Spleen (tissue), 11 donors: ENCODE results near the gene KIF7. TPM values are rescaled to one million over a fixed set of nuclear protein-coding genes. Genes with fewer than 3 reads are reported as not detected.

Experiments
- DNase-seq: peaks from one replicate; pipeline ENCODE4 v3.0.0-alpha.2; 2020
- H3K27ac ChIP-seq, 8 donors: fragments of 200-600 bp; sonication (generic) in 7 of 8; 1 replicate in 4 of 8; 2 replicates in 4 of 8; pipeline versions ENCODE4 v1.5.0 to v1.8.0; 2016 to 2021; ENCODE audit warnings: inconsistent platforms in 4 of 8, mild to moderate bottlenecking in 4 of 8, moderate library complexity in 1 of 8
- H3K27me3 ChIP-seq, 7 donors: fragments of 200-600 bp; sonication (generic) in 6 of 7; replicated peaks in 1 of 7; 1 replicate in 4 of 7; 2 replicates in 3 of 7; pipeline versions ENCODE4 v1.5.0 to v1.8.0; 2016 to 2021; ENCODE audit warnings: inconsistent platforms in 3 of 7, mild to moderate bottlenecking in 1 of 7
- H3K36me3 ChIP-seq, 6 donors: fragments of 200-600 bp; sonication (generic) in 5 of 6; 1 replicate in 4 of 6; 2 replicates in 2 of 6; pipeline versions ENCODE4 v1.5.0 to v1.8.0; 2016 to 2021; ENCODE audit warnings: inconsistent platforms in 2 of 6
- H3K4me1 ChIP-seq, 6 donors: fragments of 200-600 bp; sonication (generic) in 5 of 6; 1 replicate in 3 of 6; 2 replicates in 3 of 6; pipeline versions ENCODE4 v1.5.0 to v1.8.0; 2016 to 2021; ENCODE audit warnings: inconsistent platforms in 3 of 6
- H3K4me3 ChIP-seq, 8 donors: fragments of 200-600 bp; sonication (generic) in 7 of 8; 1 replicate in 4 of 8; 2 replicates in 4 of 8; pipeline versions ENCODE4 v1.5.0 to v1.8.0; 2016 to 2021; ENCODE audit warnings: inconsistent platforms in 4 of 8, mild to moderate bottlenecking in 4 of 8, moderate library complexity in 2 of 8
- H3K9me3 ChIP-seq, 8 donors: fragments of 200-600 bp; sonication (generic) in 7 of 8; 1 replicate in 4 of 8; 2 replicates in 4 of 8; pipeline versions ENCODE4 v1.5.0 to v1.8.0; 2016 to 2021; ENCODE audit warnings: inconsistent platforms in 4 of 8
- POLR2A ChIP-seq, 3 donors: fragments of 450-650 bp; IDR thresholded peaks; one replicate each; pipeline ENCODE4 v1.5.1; 2017; ENCODE audit warnings: antibody characterized with exemption in 3 of 3, mild to moderate bottlenecking in 1 of 3
- POLR2AphosphoS5 ChIP-seq, 3 donors: sonication (generic); formaldehyde crosslinking; IDR thresholded peaks; one replicate each; pipeline ENCODE4 v1.5.1; 2017; ENCODE audit warnings: antibody characterized with exemption in 3 of 3
- WGBS, 5 donors: extraction: QIAGEN DNeasy Blood & Tissue Kit in 3 of 5; methylation state at CpG; one replicate each; pipeline versions ENCODE4 v1.1.5 to v1.1.7; 2013 to 2018; 5-methylcytosine and 5-hydroxymethylcytosine counted together
- intact Hi-C: fragments of 100-400 bp; cut with DNase I; formaldehyde crosslinking; loops from one replicate; pipeline ENCODE4 v1.15.0; 2023; ENCODE audit warnings: low total_unique reads
- polyA plus RNA-seq, 3 donors: library from polyadenylated mRNA; stranded (reverse); fragments of 200-250 nt; gene quantifications; one replicate each; pipeline ENCODE4 v1.2.1, GENCODE V29; 2013
- total RNA-seq, 7 donors: library from RNA; depleted of rRNA in 3 of 7; stranded (reverse); fragments of >200 nt in 3 of 7; fragmentation: NEBNext Ultra II Directional in 4 of 7; extraction: Animal tissue kit (Norgen Biotek cat#: 25700) in 4 of 7; gene quantifications; one replicate each; pipeline versions ENCODE4 v1.1.0 to v1.2.1, GENCODE V29; 2016 to 2021
- TF ChIP-seq, protein P1 (sequence below), 11 experiments: fragments of 200-600 bp in 7 of 11; fragments of 450-650 bp in 4 of 11; sonication (generic) in 4 of 11; IDR thresholded peaks in 8 of 11; conservative IDR thresholded peaks in 3 of 11; 1 replicate in 7 of 11; 2 replicates in 4 of 11; pipeline versions ENCODE4 v1.4.0 to v1.8.0; 2016 to 2021; ENCODE audit warnings: antibody characterized with exemption in 11 of 11, inconsistent platforms in 4 of 11, mild to moderate bottlenecking in 1 of 11
- donor health status: healthy with polysubstance abuse.
- donor health status: DM: no; HTN: no; CAD: no; lungs with moderate emphysema.
- donor health status: DM: no; HTN: no; CAD: no.
- donor health status: Bipolar disorder and iron deficiency.
- donor health status: healthy.
- donor health status: DM: no; HTN: no; CAD: no.
- donor health status: DM: yes; HTN: yes; CAD: no.

The KIF7 gene
- total and polyA plus RNA-seq, 10 donors, result 1.1 to 3.9 (median 2.3) TPM

DNA sequence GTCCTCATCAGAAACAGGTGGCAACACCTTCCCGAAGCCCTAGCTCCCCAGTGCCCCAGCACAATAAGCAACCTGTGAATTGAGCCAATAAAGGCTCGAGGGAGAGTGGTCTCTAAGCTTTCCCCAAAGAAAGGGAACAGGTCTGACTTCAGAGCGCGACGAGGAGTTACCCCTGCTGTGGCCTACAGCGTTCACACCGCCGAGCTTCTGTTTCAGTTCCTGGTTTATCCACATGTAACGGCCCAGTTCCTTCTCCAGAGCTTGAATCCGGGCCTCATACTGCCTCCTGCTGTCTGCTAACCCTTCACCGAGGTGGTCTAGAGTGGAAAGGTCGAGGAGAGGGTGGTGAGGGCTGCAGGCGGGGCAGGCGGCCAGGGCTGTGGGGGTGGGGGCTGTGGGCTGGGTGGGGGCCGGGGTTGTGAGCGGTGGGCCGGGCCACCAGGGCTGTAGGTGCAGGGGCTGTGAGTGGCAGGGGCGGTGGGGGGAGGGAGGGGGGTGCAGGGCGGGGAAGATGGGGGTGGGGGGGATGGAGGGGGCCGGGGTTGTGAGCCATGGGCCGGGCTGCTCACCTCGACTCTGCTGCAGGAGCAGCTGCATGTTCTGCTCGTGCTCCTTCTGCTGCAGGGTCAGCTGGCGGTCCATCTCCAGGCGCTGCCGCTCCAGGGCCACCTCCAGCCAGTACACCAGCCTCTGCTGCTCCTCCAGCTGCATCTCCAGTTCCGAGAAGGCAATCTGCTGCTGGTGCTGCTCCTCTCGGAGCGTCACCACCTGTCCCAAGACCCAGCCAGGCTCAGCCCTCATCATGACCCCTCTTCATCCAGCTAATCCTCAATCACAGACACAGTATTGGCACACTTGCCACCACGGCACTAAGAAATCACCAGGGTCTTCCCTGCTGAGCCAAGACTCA, 26.2 kb downstream of the KIF7 start:
- Histone ChIP-seq H3K4me3 (no peak overlapping the region), H3K9me3 (peaks cover 0 to 6% (median 0%) of the 10 kb centered on the region in 8 donors), H3K4me1 (no peaks in the 10 kb centered on the region), H3K27ac (no peak overlapping the region), H3K36me3 (peaks cover 0 to 95% (median 18%) of the 10 kb centered on the region in 6 donors), H3K27me3 (no peaks in the 10 kb centered on the region)
- 90 to 97% (median 92%) methylated on average over 21 to 30 of the region's 30 CpGs for WGBS, 5 donors
- intact Hi-C loops, result no loop called here
- TF ChIP-seq, protein P1, sequence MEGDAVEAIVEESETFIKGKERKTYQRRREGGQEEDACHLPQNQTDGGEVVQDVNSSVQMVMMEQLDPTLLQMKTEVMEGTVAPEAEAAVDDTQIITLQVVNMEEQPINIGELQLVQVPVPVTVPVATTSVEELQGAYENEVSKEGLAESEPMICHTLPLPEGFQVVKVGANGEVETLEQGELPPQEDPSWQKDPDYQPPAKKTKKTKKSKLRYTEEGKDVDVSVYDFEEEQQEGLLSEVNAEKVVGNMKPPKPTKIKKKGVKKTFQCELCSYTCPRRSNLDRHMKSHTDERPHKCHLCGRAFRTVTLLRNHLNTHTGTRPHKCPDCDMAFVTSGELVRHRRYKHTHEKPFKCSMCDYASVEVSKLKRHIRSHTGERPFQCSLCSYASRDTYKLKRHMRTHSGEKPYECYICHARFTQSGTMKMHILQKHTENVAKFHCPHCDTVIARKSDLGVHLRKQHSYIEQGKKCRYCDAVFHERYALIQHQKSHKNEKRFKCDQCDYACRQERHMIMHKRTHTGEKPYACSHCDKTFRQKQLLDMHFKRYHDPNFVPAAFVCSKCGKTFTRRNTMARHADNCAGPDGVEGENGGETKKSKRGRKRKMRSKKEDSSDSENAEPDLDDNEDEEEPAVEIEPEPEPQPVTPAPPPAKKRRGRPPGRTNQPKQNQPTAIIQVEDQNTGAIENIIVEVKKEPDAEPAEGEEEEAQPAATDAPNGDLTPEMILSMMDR (IDR thresholded peaks at IDR 0.05 in 8 of 11, conservative IDR thresholded peaks at IDR 0.05 in 3 of 11), result no peak
- no peak for TF ChIP-seq POLR2A (IDR thresholded peaks at IDR 0.05)
- TF ChIP-seq POLR2AphosphoS5 (IDR thresholded peaks at IDR 0.05), result no peak
- no peak for DNase-seq

DNA sequence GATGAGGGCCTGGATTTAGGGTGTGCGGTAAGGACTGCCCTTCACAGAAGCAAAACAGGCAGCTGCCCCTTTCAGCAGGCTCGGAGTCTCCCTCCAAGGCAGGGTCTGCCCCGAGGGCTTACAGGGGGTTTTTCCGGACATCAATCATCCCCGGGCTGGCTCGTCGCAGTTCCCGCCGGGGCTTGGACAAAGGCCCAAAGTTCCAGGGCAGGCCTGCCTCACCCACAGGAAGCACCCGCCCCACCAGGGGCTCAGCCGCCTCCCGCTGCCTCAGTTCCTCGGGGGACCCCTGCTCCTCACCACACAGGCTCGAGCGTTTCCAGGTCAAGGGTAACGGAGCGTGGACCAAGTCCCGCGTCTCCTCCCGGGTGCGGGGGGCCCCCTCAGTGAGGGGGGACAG, 27.0 kb downstream of the KIF7 start:
- no peak for DNase-seq
- peaks cover 0 to 99% (median 20%) of the 10 kb centered on the region in 6 donors for H3K36me3 ChIP-seq
- H3K27me3 ChIP-seq, result no peaks in the 10 kb centered on the region
- no peaks in the 10 kb centered on the region for H3K9me3 ChIP-seq
- TF ChIP-seq POLR2AphosphoS5 (IDR thresholded peaks at IDR 0.05) (no peak), POLR2A (IDR thresholded peaks at IDR 0.05) (no peak)
- TF ChIP-seq, protein P1 (IDR thresholded peaks at IDR 0.05 in 8 of 11, conservative IDR thresholded peaks at IDR 0.05 in 3 of 11), result no peak
- no peaks in the 10 kb centered on the region for H3K4me1 ChIP-seq
- H3K27ac ChIP-seq, result no peak overlapping the region
- 86 to 88% (median 88%) methylated on average over 8 to 21 of the region's 21 CpGs for WGBS, 5 donors
- intact Hi-C loops, result no loop called here
- H3K4me3 ChIP-seq, result no peak overlapping the region

- H3K4me3 ChIP-seq, result no peak overlapping the region
- H3K4me1 ChIP-seq, result no peaks in the 10 kb centered on the region
- peaks cover 0 to 100% (median 19%) of the 10 kb centered on the region in 6 donors for H3K36me3 ChIP-seq
- H3K9me3 ChIP-seq, result no peaks in the 10 kb centered on the region
- intact Hi-C loops, result no loop called here
- DNase-seq, result no peak
- no peaks in the 10 kb centered on the region for H3K27me3 ChIP-seq
- WGBS, 5 donors, result 96 to 97% (median 97%) methylated on average over 8 of the region's 8 CpGs
- TF ChIP-seq, protein P1 (IDR thresholded peaks at IDR 0.05 in 8 of 11, conservative IDR thresholded peaks at IDR 0.05 in 3 of 11), result no peak
- TF ChIP-seq POLR2A (IDR thresholded peaks at IDR 0.05), result no peak
- H3K27ac ChIP-seq, result no peak overlapping the region
These were observed 27.9 kb downstream of the KIF7 start for GRCh38 chr15:89627256-89627970.

DNA sequence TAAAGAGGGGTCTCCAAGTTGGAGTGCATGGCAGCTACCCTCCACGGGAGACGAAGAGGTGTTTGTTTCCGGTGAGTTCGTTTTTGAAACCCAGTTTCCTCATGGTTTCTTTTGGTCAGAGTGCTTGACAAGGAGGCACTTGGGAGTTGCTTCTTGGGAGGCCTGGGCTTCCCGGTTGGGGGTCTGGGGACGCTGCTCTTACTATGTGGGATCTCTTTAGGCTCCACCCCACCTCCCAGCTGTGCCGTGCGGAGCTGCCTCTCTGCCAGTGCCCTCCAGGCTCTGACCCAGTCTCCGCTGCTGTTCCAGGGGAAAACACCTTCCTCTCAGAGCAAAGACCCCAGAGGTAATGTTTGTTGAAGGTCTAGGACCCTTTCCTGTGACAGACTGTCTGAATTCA, 29.6 kb downstream of the KIF7 start:
- no peak for DNase-seq
- H3K4me1 ChIP-seq, result no peaks in the 10 kb centered on the region
- no peak overlapping the region for H3K4me3 ChIP-seq
- intact Hi-C loops, result no loop called here
- H3K9me3 ChIP-seq, result no peaks in the 10 kb centered on the region
- no peak overlapping the region for H3K27ac ChIP-seq
- no peaks in the 10 kb centered on the region for H3K27me3 ChIP-seq
- 92 to 98% (median 97%) methylated on average over 6 to 9 of the region's 9 CpGs for WGBS, 5 donors
- peaks cover 0 to 100% (median 16%) of the 10 kb centered on the region in 6 donors for H3K36me3 ChIP-seq
- no peak for TF ChIP-seq POLR2AphosphoS5 (IDR thresholded peaks at IDR 0.05)
